Daoy (cell line): Measurements from ENCODE around the gene CIDEC. TPM values are rescaled to one million over a fixed set of nuclear protein-coding genes. Genes with fewer than 3 reads are reported as not detected.
A peak's percentile ranks its signal among the peaks of the same experiment; 100 is the strongest.
"Not testable (repeated sequence)": the region's sequence is repeated elsewhere in the genome, so short reads cannot be mapped to it uniquely, and the experiment has no call there.

Experiments
- DNase-seq: peaks from one replicate; pipeline ENCODE4 v3.0.0-alpha.2; 2015; ENCODE audit warnings: low read depth
- total RNA-seq: library from RNA; depleted of rRNA; stranded (reverse); fragments of >200 nt; shearing (Covaris generic); gene quantifications from 2 replicates; pipeline ENCODE4 v1.2.3, GENCODE V29; 2014

CIDEC gene
- total RNA-seq, 1 experiment from 2014 or later, result not detected

DNA sequence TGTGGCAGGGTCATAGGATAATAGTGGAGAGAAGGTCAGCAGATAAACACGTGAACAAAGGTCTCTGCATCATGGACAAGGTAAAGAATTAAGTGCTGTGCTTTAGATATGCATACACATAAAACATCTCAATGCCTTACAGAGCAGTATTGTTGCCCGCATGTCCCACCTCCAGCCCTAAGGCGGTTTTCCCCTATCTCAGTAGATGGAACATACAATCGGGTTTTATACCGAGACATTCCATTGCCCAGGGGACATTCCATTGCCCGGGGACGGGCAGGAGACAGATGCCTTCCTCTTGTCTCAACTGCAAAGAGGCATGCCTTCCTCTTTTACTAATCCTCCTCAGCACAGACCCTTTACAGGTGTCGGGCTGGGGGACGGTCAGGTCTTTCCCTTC is 32.2 kb downstream of the CIDEC start:
- not testable (repeated sequence) for DNase-seq

DNA sequence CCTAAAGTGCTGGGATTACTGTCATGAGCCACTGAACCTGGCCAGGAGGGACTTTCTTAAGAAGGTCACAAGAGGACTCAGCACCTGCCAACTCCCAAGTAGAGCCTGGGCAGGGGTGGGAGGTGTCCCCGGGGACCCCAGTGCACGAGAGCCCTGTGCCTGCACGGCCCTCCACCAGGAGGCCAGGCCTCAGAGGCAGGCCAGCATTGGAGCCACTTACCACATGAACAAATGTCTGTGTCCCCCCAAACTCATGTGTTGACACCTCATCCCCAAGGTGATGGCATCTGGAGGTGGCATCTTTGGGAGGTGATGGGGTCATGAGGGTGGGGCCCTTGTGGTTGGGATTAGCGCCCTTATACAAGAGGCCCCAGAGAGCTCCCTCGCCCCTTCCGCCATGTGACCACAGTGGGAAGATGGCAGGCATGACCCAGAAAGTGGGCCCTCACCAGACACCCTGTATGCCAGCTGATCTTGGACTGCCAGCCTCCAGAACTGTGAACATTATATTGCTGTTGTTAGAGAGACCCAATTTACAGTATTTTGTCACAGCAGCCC is 33.0 kb downstream of the CIDEC start:
- no peak for DNase-seq

DNA sequence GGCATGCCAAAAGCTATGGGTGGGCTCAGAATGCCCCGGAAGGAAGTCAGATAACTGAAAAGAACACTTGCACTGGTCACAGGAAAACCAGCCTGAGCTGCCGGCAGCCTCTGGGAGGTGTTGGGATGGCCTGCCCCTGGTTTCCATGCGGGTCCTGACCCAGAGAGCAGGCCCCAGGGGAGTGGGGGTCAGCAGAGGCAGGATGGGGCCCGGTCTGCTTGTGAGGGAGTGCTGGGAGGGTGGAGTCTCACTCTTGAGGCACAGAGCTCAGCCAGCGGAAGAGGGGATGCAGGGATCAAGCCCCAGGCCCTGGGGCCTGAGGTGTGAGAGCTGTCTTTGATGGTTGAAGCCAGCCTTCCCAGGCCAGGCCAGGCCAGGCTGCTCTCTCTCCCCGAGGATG is 33.8 kb downstream of the CIDEC start:
- DNase-seq, result no peak

GRCh38 chr3:9843715-9844438 is 36.2 kb downstream of the CIDEC start, which contains the start of gene RPUSD3:
RPUSD3 (minus strand) TSS chr3:9844008; CDS start chr3:9843990, 18 bp downstream.
- peak; percentile 95 for DNase-seq

- DNase-seq, result no peak
Measured at GRCh38 chr3:9841015-9841414, 39.0 kb downstream of the CIDEC start.

DNA sequence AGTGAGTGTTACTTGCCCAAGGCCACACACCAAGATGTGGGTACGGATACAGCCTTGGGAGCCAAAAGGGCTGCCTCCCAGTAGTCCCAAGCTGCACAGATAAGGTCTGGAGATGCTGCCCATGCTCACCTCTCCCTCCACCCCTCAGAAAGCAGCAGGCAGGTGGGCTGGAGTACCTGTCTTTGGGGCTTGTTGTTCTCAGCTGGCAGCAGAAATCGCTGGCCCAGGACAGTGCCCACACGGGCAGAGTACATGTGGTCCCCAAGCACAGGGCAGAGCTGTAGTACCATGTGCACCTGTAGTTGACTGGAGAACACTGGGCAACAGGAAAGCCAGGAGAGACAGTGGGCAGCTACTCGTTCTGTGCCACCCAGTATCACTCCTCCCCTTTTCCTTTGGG is 41.2 kb downstream of the CIDEC start:
- no peak for DNase-seq

DNA sequence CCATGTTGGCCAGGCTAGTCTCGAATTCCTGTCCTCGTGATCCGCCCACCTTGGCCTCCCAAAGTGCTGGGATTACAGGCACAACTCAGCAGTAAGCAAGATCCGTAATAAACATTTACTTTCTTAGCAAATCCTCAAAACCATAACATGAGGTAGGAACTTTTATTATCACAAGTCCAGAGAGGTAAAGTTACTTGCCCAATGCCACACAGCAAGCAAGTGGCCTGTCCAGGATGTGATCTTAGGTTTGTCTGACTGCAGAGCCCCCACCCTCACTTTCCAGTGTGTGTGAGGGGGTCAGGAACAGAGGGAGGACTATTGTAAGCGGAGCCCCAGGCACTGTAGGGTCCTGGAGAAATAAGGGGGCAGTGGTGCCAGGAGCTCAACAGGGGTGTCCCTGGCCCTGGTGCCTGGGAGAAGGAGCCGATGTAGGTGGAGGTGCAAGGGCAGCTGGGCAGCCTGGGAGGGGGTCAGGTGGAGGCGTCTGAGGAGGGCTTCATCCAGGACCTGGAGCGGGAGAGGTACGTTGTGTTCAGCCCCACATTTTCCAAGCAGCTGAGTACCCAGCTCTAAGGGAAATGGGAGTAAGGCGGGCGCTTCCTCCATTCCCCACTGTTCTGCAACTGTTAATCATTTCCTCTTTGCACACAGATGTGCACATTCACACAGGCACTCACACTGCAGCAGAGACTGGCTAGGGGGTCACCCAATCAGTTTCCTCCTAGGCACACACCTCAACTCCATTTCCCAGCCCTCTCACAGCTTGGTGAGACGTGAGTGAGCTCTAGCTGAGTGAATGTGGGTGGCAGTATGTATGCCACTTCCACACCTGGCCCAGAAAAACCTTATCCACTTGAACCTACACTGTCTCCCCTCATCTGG is 42.1 kb downstream of the CIDEC start:
- DNase-seq, result no peak

- no peak for DNase-seq
Measured at GRCh38 chr3:9834520-9835380, 45.3 kb downstream of the CIDEC start.

- DNase-seq, result no peak
Measured at GRCh38 chr3:9833078-9833477, 47.0 kb downstream of the CIDEC start.

- no peak for DNase-seq
Measured at GRCh38 chr3:9831253-9831652, 48.8 kb downstream of the CIDEC start.

- DNase-seq, result no peak
Measured at GRCh38 chr3:9828801-9829755, 51.0 kb downstream of the CIDEC start.

DNA sequence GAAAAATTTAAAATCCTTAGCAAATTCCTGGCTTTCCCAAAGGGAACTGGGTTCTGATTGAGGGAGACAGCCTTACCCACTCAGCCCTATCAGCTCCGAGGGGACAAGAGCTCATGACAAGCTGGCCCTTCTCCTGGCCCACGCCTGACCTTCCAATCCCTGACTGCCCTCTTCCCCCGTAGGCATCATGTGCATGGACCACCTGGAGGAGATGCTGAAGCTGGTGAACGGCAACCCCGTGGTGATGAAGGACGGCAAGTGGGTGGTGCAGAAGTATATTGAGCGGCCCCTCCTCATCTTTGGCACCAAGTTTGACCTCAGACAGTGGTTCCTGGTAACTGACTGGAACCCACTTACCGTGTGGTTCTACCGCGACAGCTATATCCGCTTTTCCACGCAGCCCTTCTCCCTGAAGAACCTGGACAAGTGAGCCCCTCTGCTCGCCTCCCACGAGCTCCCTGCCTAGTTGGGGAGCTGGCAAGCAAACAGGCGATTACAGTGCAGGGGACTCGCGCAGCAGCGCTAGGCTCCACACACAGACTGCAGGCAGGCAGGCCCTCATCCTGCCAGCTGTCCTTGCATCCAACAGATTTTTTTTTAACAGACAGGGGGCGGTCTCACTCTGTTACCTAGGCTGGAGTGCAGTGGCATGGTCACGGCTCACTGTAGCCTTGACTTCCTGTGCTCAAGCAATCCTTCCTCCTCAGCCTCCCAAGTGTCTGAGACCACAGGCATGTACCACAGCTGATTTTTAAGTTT is 53.1 kb downstream of the CIDEC start:
- DNase-seq, result peak; percentile 44

- DNase-seq, result no peak
Measured at GRCh38 chr3:9825451-9826040, 54.5 kb downstream of the CIDEC start.

DNA sequence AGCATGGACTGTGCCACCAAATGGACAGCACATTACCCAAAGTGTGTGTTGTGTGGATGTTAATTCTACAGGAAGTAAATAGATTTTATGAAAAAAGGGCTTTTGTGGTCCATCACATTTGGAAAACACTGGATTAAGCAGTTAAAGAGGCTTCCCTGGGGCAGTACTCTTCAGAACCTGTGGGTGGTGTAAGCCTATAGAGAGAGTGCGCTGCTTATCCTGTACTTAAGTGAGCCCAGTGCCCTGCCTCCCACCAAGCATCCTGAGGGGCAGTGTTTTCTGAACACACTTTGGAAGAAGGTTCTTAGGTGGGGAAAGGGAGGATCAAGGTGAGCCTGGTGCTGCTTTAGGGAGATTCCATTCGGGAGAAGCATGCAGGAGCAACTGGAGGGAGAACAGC is 59.1 kb downstream of the CIDEC start:
- DNase-seq, result no peak

DNA sequence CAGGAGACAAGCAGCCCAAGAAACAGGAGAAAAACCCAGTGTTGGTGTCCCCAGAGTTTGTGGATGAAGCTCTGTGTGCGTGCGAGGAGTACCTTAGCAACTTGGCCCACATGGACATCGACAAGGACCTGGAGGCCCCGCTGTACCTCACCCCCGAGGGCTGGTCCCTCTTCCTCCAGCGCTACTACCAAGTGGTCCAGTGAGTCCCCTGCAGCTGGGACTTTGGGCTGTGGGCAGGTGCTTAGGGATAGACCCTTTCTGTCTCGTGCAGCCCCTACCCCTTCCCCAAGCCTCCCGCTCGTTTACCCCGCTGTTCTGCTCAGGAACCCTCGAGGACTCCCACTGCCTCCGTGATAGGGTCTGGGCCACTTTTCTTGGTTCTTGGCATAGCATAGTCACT is 59.5 kb downstream of the CIDEC start:
- DNase-seq, result no peak

DNA sequence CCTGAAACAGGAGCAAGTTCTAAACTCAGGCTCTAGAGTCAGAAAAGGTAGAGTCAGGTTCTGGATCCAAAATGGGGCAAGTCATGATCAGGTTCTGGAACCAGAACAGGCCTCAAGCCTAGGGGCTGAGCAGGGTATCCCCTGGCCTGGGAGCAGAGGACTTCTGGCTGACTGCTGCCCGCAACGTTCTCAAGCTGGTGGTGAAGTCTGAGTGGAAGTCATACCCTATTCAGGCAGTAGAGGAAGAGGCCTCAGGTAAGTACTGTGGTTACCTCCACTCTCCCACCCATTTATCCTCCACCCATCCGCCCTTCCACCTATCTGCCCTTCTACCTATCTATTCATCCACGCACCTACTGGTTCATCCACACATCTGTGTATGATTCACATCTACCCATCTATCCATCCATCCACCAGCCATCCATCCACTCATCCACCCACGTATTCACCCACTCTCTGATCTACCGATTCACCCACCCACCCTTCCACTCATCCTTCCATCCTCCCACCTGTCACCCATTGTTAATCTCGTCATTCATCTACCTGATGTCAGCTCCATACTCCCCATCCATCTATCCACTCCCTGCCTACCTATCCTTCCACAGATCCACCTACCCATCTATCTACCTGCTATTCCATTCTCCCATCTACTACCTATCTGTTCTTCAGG is 61.3 kb downstream of the CIDEC start:
- DNase-seq, result no peak

GRCh38 chr3:9817436-9817835 is 62.6 kb downstream of the CIDEC start:
- no peak for DNase-seq
